Right cardiac atrium (tissue), 5 donors: Measurements from ENCODE around the gene FDXACB1. TPM values are rescaled to one million over a fixed set of nuclear protein-coding genes. Genes with fewer than 3 reads are reported as not detected.
A peak's percentile ranks its signal among the peaks of the same experiment; 100 is the strongest.

Experiments
- ATAC-seq, 2 donors: fragments of 200-7000 bp; cut with Tn5 transposase; one replicate each; pipeline versions ENCODE4 v1.8.0 to v1.9.1; 2020; ENCODE audit warnings: moderate library complexity in 2 of 2, mild to moderate bottlenecking in 1 of 2
- DNase-seq, 3 donors: peaks; one replicate each; pipeline ENCODE4 v3.0.0-alpha.2; 2020
- H3K27ac ChIP-seq: one replicate; pipeline ENCODE4 v1.5.1; 2013; ENCODE audit warnings: mild to moderate bottlenecking, low read length, control low read depth, moderate library complexity
- H3K27me3 ChIP-seq: one replicate; pipeline ENCODE4 v1.6.1; 2013; ENCODE audit not compliant: control insufficient read depth, insufficient read depth
- H3K4me1 ChIP-seq: one replicate; pipeline ENCODE4 v1.6.1; 2013; ENCODE audit warnings: low read length; ENCODE audit not compliant: control insufficient read depth, insufficient read depth
- H3K4me3 ChIP-seq: one replicate; pipeline ENCODE4 v1.5.1; 2013; ENCODE audit warnings: low read length, control low read depth
- H3K9me3 ChIP-seq: one replicate; pipeline ENCODE4 v1.6.1; 2013; ENCODE audit warnings: low read length; ENCODE audit not compliant: control insufficient read depth
- WGBS: extraction: QIAGEN DNeasy Blood & Tissue Kit; methylation state at CpG from one replicate; pipeline ENCODE4 v1.1.7; 2013; 5-methylcytosine and 5-hydroxymethylcytosine counted together
- intact Hi-C, 4 donors: fragments of 100-400 bp; cut with DNase I; formaldehyde crosslinking; loops; one replicate each; pipeline versions ENCODE4 v1.11.0 to v1.14.0; 2022 to 2023
- polyA plus RNA-seq: library from polyadenylated mRNA; stranded (reverse); fragments of 200-250 nt; gene quantifications from one replicate; pipeline ENCODE4 v1.2.3, GENCODE V29; 2013
- total RNA-seq, 4 donors: library from RNA; stranded (reverse); fragmentation: NEBNext Ultra II Directional; extraction: Animal tissue kit (Norgen Biotek cat#: 25700); gene quantifications; one replicate each; pipeline ENCODE4 v1.2.1, GENCODE V29; 2021
- donor health status: healthy with polysubstance abuse.
- donor health status: DM: no; HTN: yes; CAD: no.
- donor health status: DM: no; HTN: no; CAD: no.
- donor health status: DM: no; HTN: yes; CAD: no; lungs with severe emphysema.
- donor health status: DM: yes; HTN: yes; CAD: no.

FDXACB1 gene
- total and polyA plus RNA-seq, 5 donors, result 1.1 to 1.7 (median 1.6) TPM

- peak in 1 of 2 donors; percentile 31 for ATAC-seq
- intact Hi-C loops, result loop anchor here (5.0 to 10.0 kb wide), 4 partner anchors 49 to 239 kb away; no protein-coding TSS in a partner anchor
- Histone ChIP-seq H3K27ac (no peak overlapping the region), H3K27me3 (no peaks in the 10 kb centered on the region), H3K4me1 (peaks cover 2% of the 10 kb centered on the region), H3K9me3 (no peaks in the 10 kb centered on the region), H3K4me3 (no peak overlapping the region)
- WGBS, result 44% methylated on average over 4 of the region's 4 CpGs
- DNase-seq, result no peak
Observed at GRCh38 chr11:111833524-111833923, 45.4 kb downstream of the FDXACB1 start.

- Histone ChIP-seq H3K27me3 (no peaks in the 10 kb centered on the region), H3K4me1 (peaks cover 2% of the 10 kb centered on the region), H3K9me3 (no peaks in the 10 kb centered on the region), H3K4me3 (no peak overlapping the region), H3K27ac (no peak overlapping the region)
- ATAC-seq (no peak), DNase-seq (no peak)
- intact Hi-C loops, result no loop called here
- 87% methylated on average over 5 of the region's 5 CpGs for WGBS
Observed at GRCh38 chr11:111829185-111829968, 49.6 kb downstream of the FDXACB1 start.

- H3K4me3 ChIP-seq, result no peak overlapping the region
- DNase-seq, result no peak
- no peaks in the 10 kb centered on the region for H3K9me3 ChIP-seq
- H3K27ac ChIP-seq, result no peak overlapping the region
- 61% methylated on average over 2 of the region's 2 CpGs for WGBS
- no peaks in the 10 kb centered on the region for H3K27me3 ChIP-seq
- no peaks in the 10 kb centered on the region for H3K4me1 ChIP-seq
- ATAC-seq, result no peak
- intact Hi-C loops, result no loop called here
Observed at GRCh38 chr11:111826322-111826950, 52.5 kb downstream of the FDXACB1 start.

Other genes with a start within 250 kb of the FDXACB1 start
- 10 to 100 TPM in 2 of 4 donors, 1 to 10 TPM in 2; 9.6 to 19.7 (median 10.3) TPM for gene PPP2R1B, start 112.8 kb downstream of the FDXACB1 start, total RNA-seq
- gene PPP2R1B, start 112.8 kb downstream of the FDXACB1 start, polyA plus RNA-seq, result 5.7 TPM
- gene ALG9, start 7.6 kb downstream of the FDXACB1 start, total RNA-seq, result 10 to 100 TPM; 17.0 to 84.9 (median 23.8) TPM
- gene ALG9, start 7.6 kb downstream of the FDXACB1 start, polyA plus RNA-seq, result 16.3 TPM
- 10 to 100 TPM; 22.8 to 51.1 (median 32.0) TPM for gene CFAP68, start 376 bp upstream of the FDXACB1 start, total RNA-seq
- gene CFAP68, start 376 bp upstream of the FDXACB1 start, polyA plus RNA-seq, result 51.5 TPM
- 1,000 to 10,000 TPM; 4,923 to 5,929 (median 5,581) TPM for gene CRYAB, start 32.6 kb upstream of the FDXACB1 start, total RNA-seq
- gene CRYAB, start 32.6 kb upstream of the FDXACB1 start, polyA plus RNA-seq, result 9,689 TPM
- gene HSPB2, start 33.6 kb upstream of the FDXACB1 start, total RNA-seq, result 100 to 1,000 TPM in 1 of 4 donors, 10 to 100 TPM in 3; 38.0 to 103 (median 69.2) TPM
- gene HSPB2, start 33.6 kb upstream of the FDXACB1 start, polyA plus RNA-seq, result 106 TPM
- 1 to 10 TPM; 2.2 to 5.5 (median 2.6) TPM for gene C11orf52, start 39.7 kb upstream of the FDXACB1 start, total RNA-seq
- gene C11orf52, start 39.7 kb upstream of the FDXACB1 start, polyA plus RNA-seq, result 4.1 TPM
- 10 to 100 TPM; 23.1 to 34.8 (median 26.3) TPM for gene DIXDC1, start 58.2 kb upstream of the FDXACB1 start, total RNA-seq
- 9.1 TPM for gene DIXDC1, start 58.2 kb upstream of the FDXACB1 start, polyA plus RNA-seq
- gene DLAT, start 146.2 kb upstream of the FDXACB1 start, total RNA-seq, result 100 to 1,000 TPM in 2 of 4 donors, 10 to 100 TPM in 2; 91.4 to 117 (median 102) TPM
- gene DLAT, start 146.2 kb upstream of the FDXACB1 start, polyA plus RNA-seq, result 53.7 TPM
- gene PIH1D2, start 194.9 kb upstream of the FDXACB1 start, total RNA-seq, result 1 to 10 TPM; 1.2 to 1.8 (median 1.6) TPM
- 1.8 TPM for gene PIH1D2, start 194.9 kb upstream of the FDXACB1 start, polyA plus RNA-seq
- gene NKAPD1, start 195.1 kb upstream of the FDXACB1 start, total RNA-seq, result 1 to 10 TPM; 8.0 to 9.8 (median 8.3) TPM
- gene NKAPD1, start 195.1 kb upstream of the FDXACB1 start, polyA plus RNA-seq, result 5.0 TPM
- gene TIMM8B, start 207.6 kb upstream of the FDXACB1 start, total RNA-seq, result 100 to 1,000 TPM in 1 of 4 donors, 10 to 100 TPM in 3; 88.8 to 108 (median 90.9) TPM
- 167 TPM for gene TIMM8B, start 207.6 kb upstream of the FDXACB1 start, polyA plus RNA-seq
- gene SDHD, start 207.7 kb upstream of the FDXACB1 start, total RNA-seq, result 100 to 1,000 TPM; 137 to 205 (median 167) TPM
- gene SDHD, start 207.7 kb upstream of the FDXACB1 start, polyA plus RNA-seq, result 258 TPM